Neuron (in vitro differentiated cells): Measurements from ENCODE around the gene CFAP61.

Experiments used
- H2AFZ ChIP-seq: one replicate; pipeline ENCODE4 v1.6.1; 2013; ENCODE audit warnings: low read depth, mild to moderate bottlenecking, inconsistent platforms, low read length, moderate library complexity
- H3K27me3 ChIP-seq: one replicate; pipeline ENCODE4 v1.6.1; 2013; ENCODE audit warnings: low read length; ENCODE audit not compliant: insufficient read depth
- H3K36me3 ChIP-seq: one replicate; pipeline ENCODE4 v1.6.1; 2013; ENCODE audit warnings: low read length; ENCODE audit not compliant: insufficient read depth
- H3K4me1 ChIP-seq: one replicate; pipeline ENCODE4 v1.6.1; 2013; ENCODE audit warnings: low read length; ENCODE audit not compliant: insufficient read depth
- H3K4me3 ChIP-seq: 2 replicates; pipeline ENCODE4 v1.5.1; 2013; ENCODE audit warnings: mild to moderate bottlenecking, low read length, moderate library complexity
- H3K9me3 ChIP-seq: one replicate; pipeline ENCODE4 v1.6.1; 2013; ENCODE audit warnings: low read length

Gene CFAP61

GRCh38 chr20:20134941-20135575 is 82.7 kb downstream of the CFAP61 start:
- H2AFZ ChIP-seq, result no peak overlapping the region
- H3K4me1 ChIP-seq, result no peaks in the 10 kb centered on the region
- no peak overlapping the region for H3K4me3 ChIP-seq
- H3K9me3 ChIP-seq, result peaks cover 3% of the 10 kb centered on the region
- no peaks in the 10 kb centered on the region for H3K36me3 ChIP-seq
- H3K27me3 ChIP-seq, result no peaks in the 10 kb centered on the region

DNA sequence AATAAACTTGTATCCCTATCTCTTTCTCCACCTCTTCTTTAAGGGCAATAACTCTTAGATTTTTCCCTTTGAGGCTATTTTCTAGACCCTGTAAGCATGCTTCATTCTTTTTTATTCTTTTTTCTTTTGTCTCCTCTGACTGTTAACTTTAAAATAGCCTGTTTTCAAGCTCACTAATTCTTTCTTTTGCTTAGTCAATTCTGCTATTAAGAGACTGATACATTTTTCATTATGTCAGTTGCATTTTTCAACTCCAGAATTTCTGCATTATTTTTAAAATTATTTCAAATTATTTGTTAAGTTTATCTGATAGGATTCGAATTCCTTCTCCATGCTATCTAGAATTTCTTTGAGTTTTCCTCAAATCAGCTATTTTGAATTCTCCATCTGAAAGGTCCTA is 84.0 kb downstream of the CFAP61 start:
- Histone ChIP-seq H3K4me1 (no peaks in the 10 kb centered on the region), H2AFZ (no peak overlapping the region), H3K36me3 (no peaks in the 10 kb centered on the region), H3K4me3 (no peak overlapping the region), H3K9me3 (peaks cover 3% of the 10 kb centered on the region), H3K27me3 (no peaks in the 10 kb centered on the region)

DNA sequence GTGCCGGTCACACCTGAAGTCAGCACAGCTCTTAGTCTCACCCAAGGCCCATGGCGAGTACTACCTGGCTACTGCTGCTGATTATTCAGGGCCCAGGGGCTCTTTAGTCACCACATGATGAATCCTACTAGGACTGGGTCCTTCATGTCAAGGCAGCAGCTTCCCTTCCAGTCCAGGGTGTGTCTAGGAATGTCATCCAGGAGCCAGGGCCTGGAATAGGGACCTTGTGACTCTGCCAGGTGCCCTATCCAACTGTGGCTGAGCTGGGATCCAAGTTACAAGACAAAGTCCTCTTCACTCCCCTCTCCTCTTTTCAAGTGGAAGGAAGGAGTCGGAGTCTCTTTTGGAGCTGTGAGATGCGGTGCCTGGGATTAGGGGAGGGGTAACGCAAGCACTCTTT is 85.5 kb downstream of the CFAP61 start:
- Histone ChIP-seq H3K4me1 (no peaks in the 10 kb centered on the region), H3K4me3 (no peak overlapping the region), H3K27me3 (no peaks in the 10 kb centered on the region), H2AFZ (no peak overlapping the region), H3K9me3 (peaks cover 3% of the 10 kb centered on the region), H3K36me3 (no peaks in the 10 kb centered on the region)

DNA sequence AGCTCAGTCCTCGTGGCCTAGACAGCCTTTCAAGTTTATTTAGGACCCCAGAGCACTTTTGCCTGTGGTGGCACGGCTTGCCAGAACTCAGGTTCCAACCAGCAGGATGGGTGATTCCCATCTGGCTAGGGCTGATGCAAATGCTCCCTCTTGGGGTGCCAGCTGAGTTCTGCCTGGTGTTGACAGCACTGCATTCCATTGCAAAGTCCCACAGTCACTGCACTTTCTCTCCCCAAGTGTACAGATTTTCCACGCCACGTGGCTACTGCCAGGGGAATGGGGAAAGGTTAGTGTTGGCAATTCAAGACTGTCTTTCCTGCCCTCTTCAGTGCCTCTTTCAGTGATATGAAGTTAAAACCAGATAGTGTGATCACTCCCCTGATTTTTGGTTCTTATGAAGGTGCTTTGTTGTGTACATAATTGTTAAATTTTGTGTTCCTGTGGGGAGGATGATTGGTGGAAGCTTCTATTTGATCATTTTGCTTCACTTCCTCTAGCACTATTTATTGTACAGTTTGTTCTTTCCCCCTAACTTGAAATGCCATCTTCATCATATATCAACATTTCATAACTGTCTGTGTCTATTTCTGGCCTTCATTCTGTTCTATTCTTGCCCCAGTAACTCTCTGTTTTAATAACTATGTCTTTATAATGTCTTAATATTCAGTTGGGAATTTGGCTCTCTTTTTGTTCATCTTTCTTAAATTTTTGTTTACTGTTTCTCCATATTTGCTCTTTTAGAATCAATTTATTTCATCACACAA is 86.2 kb downstream of the CFAP61 start:
- H3K4me1 ChIP-seq, result no peaks in the 10 kb centered on the region

GRCh38 chr20:20139403-20139802 is 87.1 kb downstream of the CFAP61 start:
- Histone ChIP-seq H2AFZ (no peak overlapping the region), H3K4me3 (no peak overlapping the region), H3K9me3 (no peaks in the 10 kb centered on the region), H3K4me1 (no peaks in the 10 kb centered on the region), H3K27me3 (no peaks in the 10 kb centered on the region), H3K36me3 (no peaks in the 10 kb centered on the region)

More for the DNA sequence above, 86.2 kb downstream of the CFAP61 start:
- H3K9me3 ChIP-seq, result no peaks in the 10 kb centered on the region
- no peak overlapping the region for H2AFZ ChIP-seq
- H3K36me3 ChIP-seq, result no peaks in the 10 kb centered on the region
- H3K4me3 ChIP-seq, result no peak overlapping the region
- no peaks in the 10 kb centered on the region for H3K27me3 ChIP-seq

GRCh38 chr20:20143165-20143564 is 90.8 kb downstream of the CFAP61 start:
- H3K9me3 ChIP-seq, result no peaks in the 10 kb centered on the region
- no peaks in the 10 kb centered on the region for H3K36me3 ChIP-seq
- no peak overlapping the region for H3K4me3 ChIP-seq
- H3K27me3 ChIP-seq, result no peaks in the 10 kb centered on the region
- no peaks in the 10 kb centered on the region for H3K4me1 ChIP-seq
- no peak overlapping the region for H2AFZ ChIP-seq

DNA sequence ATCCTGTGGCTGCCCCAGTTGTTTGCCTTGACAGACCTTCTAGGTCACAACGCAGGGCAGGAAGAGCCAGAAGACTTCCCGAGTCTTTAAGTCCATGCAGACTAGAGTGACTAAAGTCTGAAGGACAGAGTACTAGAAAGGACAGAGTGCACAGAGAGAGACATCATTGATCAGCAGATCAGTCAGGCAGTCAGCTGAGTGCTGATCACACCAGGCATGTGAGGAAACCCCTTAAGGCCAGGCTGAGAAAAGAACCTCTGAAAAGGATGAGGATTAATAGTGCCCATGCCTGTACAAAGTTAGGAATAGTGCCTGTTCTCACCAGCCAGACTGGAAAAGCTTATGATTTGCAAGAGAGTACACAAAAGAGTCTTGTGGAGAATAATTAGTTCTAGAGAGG is 91.3 kb downstream of the CFAP61 start:
- Histone ChIP-seq H3K4me1 (no peaks in the 10 kb centered on the region), H2AFZ (no peak overlapping the region), H3K36me3 (no peaks in the 10 kb centered on the region), H3K27me3 (no peaks in the 10 kb centered on the region), H3K9me3 (no peaks in the 10 kb centered on the region), H3K4me3 (no peak overlapping the region)

- Histone ChIP-seq H3K27me3 (no peaks in the 10 kb centered on the region), H3K9me3 (no peaks in the 10 kb centered on the region), H2AFZ (no peak overlapping the region), H3K4me1 (no peaks in the 10 kb centered on the region), H3K4me3 (no peak overlapping the region), H3K36me3 (no peaks in the 10 kb centered on the region)
These were observed 96.4 kb downstream of the CFAP61 start for GRCh38 chr20:20148779-20149178.

DNA sequence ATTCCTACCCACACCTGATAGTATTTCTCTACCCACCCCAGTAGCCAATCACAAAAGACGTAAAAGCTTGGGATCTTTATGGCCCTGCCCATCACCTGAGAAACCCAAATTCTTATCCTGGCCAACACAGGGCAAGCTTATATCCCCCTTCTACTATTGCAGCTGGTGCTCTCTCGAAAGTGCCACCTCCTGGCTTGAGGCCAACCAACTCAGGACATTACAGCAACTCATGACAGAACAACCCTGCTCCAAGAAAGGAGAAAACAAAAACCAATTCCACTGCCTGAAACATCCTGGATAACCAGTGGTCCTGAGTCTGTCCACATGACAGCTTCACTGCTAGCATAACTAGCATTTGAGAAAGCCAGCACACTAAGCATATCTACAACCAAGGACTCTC is 97.9 kb downstream of the CFAP61 start:
- Histone ChIP-seq H3K27me3 (no peaks in the 10 kb centered on the region), H3K4me1 (no peaks in the 10 kb centered on the region), H2AFZ (no peak overlapping the region), H3K9me3 (no peaks in the 10 kb centered on the region), H3K4me3 (no peak overlapping the region), H3K36me3 (no peaks in the 10 kb centered on the region)

DNA sequence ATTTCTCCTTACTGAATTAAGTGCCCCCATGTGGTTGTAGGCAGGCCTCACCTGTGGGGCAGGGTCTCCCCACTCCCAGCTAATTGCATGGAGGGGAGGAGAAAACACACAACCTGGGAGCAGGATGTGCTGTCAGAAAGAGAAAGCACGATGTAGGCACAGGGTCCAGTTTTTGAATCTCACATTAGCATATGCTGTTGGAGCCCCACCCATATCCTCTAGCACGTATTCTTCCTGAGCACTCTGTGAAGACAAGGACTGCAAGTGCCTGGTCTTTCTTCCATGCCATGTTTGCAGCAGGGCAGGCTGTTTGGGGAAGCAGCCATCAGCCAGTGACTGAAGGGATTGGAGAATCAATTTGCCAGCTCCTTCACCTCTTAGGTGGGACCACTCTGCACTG is 108.2 kb downstream of the CFAP61 start:
- Histone ChIP-seq H3K36me3 (no peaks in the 10 kb centered on the region), H3K4me1 (no peaks in the 10 kb centered on the region), H2AFZ (no peak overlapping the region), H3K4me3 (no peak overlapping the region), H3K9me3 (no peaks in the 10 kb centered on the region), H3K27me3 (no peaks in the 10 kb centered on the region)

- H3K36me3 ChIP-seq, result no peaks in the 10 kb centered on the region
- H3K27me3 ChIP-seq, result no peaks in the 10 kb centered on the region
- no peaks in the 10 kb centered on the region for H3K9me3 ChIP-seq
- H3K4me3 ChIP-seq, result no peak overlapping the region
- H2AFZ ChIP-seq, result no peak overlapping the region
- H3K4me1 ChIP-seq, result no peaks in the 10 kb centered on the region
These were observed 109.3 kb downstream of the CFAP61 start for GRCh38 chr20:20161611-20162010.

- Histone ChIP-seq H3K36me3 (no peaks in the 10 kb centered on the region), H3K4me1 (no peaks in the 10 kb centered on the region), H3K4me3 (no peak overlapping the region), H3K9me3 (peaks cover 2% of the 10 kb centered on the region), H2AFZ (no peak overlapping the region), H3K27me3 (no peaks in the 10 kb centered on the region)
These were observed 115.4 kb downstream of the CFAP61 start for GRCh38 chr20:20167698-20168097.

DNA sequence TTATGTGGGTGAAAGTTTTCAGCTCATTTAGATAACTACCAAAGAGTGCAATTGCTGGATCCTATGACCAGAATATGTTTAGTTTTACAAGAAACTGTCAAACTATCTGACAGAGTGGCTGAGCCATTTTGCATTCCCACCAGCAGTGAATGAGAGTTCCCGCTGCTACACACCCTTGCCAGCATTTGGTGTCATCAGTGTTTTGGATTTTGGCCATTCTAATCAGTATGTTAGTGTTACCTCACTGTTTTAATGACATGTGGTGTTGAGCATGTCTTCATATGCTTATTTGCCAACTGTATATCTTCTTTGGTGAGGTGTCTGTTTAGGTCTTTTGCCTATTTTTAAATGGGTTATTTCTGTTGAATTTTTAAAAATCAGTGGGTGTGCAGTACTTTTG is 120.9 kb downstream of the CFAP61 start:
- H3K4me1 ChIP-seq, result no peaks in the 10 kb centered on the region
- no peak overlapping the region for H2AFZ ChIP-seq
- no peak overlapping the region for H3K4me3 ChIP-seq
- peaks cover 2% of the 10 kb centered on the region for H3K9me3 ChIP-seq
- H3K36me3 ChIP-seq, result no peaks in the 10 kb centered on the region
- no peaks in the 10 kb centered on the region for H3K27me3 ChIP-seq
